H1 (cell line): ENCODE measurements around the gene CPED1. TPM values are rescaled to one million over a fixed set of nuclear protein-coding genes. Genes with fewer than 3 reads are reported as not detected.

Experiments used
- CTCF ChIA-PET: fragments of 300-600 bp; sonication (Branson Sonifier 250); formaldehyde crosslinking; loops from one replicate; lab custom pipeline; 2021; ENCODE audit not compliant: partially characterized antibody; lab: Charles Lee
- POLR2A ChIA-PET: fragments of 300-600 bp; sonication (Branson Sonifier 250); formaldehyde crosslinking; loops from one replicate; lab custom pipeline; 2021; ENCODE audit warnings: inconsistent platforms; ENCODE audit not compliant: partially characterized antibody; lab: Charles Lee
- DNase-seq, 2 experiments: peaks; one replicate each; pipeline versions ENCODE4 v3.0.0 to v3.0.0-alpha.2; 2010 to 2022; ENCODE audit warnings: low spot score in 2 of 2, low read depth in 1 of 2, mixed read lengths in 1 of 2
- FAIRE-seq: peaks from 2 replicates; lab custom pipeline; 2011; peaks lifted over from hg19 to GRCh38; lab: Jason Lieb, UNC
- H2AFZ ChIP-seq: 2 replicates; pipeline ENCODE4 v1.8.1; 2012; ENCODE audit warnings: low read length, inconsistent platforms
- H2AK5ac ChIP-seq: 2 replicates; pipeline ENCODE4 v1.6.1; 2013; ENCODE audit warnings: low read depth, low read length
- H2BK120ac ChIP-seq: replicated peaks from 2 replicates; pipeline ENCODE3; 2013; ENCODE audit warnings: low read depth, low read length, inconsistent platforms
- H2BK12ac ChIP-seq: 2 replicates; pipeline ENCODE4 v1.6.1; 2013; ENCODE audit warnings: low read depth, low read length
- H2BK15ac ChIP-seq: 2 replicates; pipeline ENCODE4 v1.6.1; 2013; ENCODE audit warnings: low read length
- H2BK20ac ChIP-seq: 2 replicates; pipeline ENCODE4 v1.6.1; 2013; ENCODE audit warnings: low read length
- H2BK5ac ChIP-seq: 2 replicates; pipeline ENCODE4 v1.6.1; 2013; ENCODE audit warnings: low read depth, low read length
- H3K14ac ChIP-seq: 2 replicates; pipeline ENCODE4 v1.6.1; 2013; ENCODE audit warnings: inconsistent platforms; ENCODE audit not compliant: insufficient read length
- H3K18ac ChIP-seq: 2 replicates; pipeline ENCODE4 v1.6.1; 2013; ENCODE audit warnings: low read length; ENCODE audit errors: extremely low read depth
- H3K23ac ChIP-seq: 2 replicates; pipeline ENCODE4 v1.6.1; 2013; ENCODE audit warnings: inconsistent platforms; ENCODE audit not compliant: insufficient read length
- H3K23me2 ChIP-seq: 2 replicates; pipeline ENCODE4 v1.6.1; 2013; ENCODE audit warnings: low read depth, low read length
- H3K27ac ChIP-seq: 2 replicates; pipeline ENCODE4 v1.6.1; 2011; ENCODE audit warnings: low read depth, low read length, inconsistent platforms
- H3K27me3 ChIP-seq, 4 experiments: replicated peaks in 1 of 4; 1 replicate in 1 of 4; 2 replicates in 3 of 4; pipeline versions ENCODE4 v1.6.1 to v1.8.1; 2011 to 2013; ENCODE audit warnings: low read length in 3 of 4, mild to moderate bottlenecking in 3 of 4, inconsistent platforms in 2 of 4, mixed read lengths in 2 of 4, moderate library complexity in 1 of 4; ENCODE audit not compliant: control insufficient read depth in 3 of 4, insufficient read depth in 3 of 4; ENCODE audit errors: extremely low read depth in 1 of 4
- H3K36me3 ChIP-seq, 4 experiments: 2 replicates each; pipeline versions ENCODE4 v1.6.1 to v1.8.1; 2011 to 2013; ENCODE audit warnings: mild to moderate bottlenecking in 4 of 4, low read length in 3 of 4, moderate library complexity in 2 of 4, control low read depth in 1 of 4, inconsistent platforms in 1 of 4; ENCODE audit not compliant: insufficient read depth in 4 of 4, control insufficient read depth in 2 of 4
- H3K4ac ChIP-seq: replicated peaks from 2 replicates; pipeline ENCODE3; 2013; ENCODE audit warnings: low read length, low read depth, mixed read lengths, inconsistent platforms; ENCODE audit not compliant: insufficient read length
- H3K4me1 ChIP-seq, 4 experiments: replicated peaks in 1 of 4; 1 replicate in 1 of 4; 2 replicates in 3 of 4; pipeline versions ENCODE4 v1.6.1 to v1.8.1; 2011 to 2013; ENCODE audit warnings: low read length in 3 of 4, inconsistent platforms in 2 of 4, mixed read lengths in 1 of 4; ENCODE audit not compliant: insufficient read depth in 4 of 4, control insufficient read depth in 3 of 4
- H3K4me2 ChIP-seq, 2 experiments: 2 replicates each; pipeline versions ENCODE4 v1.6.1 to v1.8.1; 2011 to 2013; ENCODE audit warnings: low read depth in 2 of 2, low read length in 2 of 2, control low read depth in 1 of 2, inconsistent platforms in 1 of 2, mild to moderate bottlenecking in 1 of 2; ENCODE audit not compliant: insufficient read depth in 1 of 2
- H3K4me3 ChIP-seq, 4 experiments: fragments of 200-600, 300-600 bp in 1 of 4; sonication (generic), shearing (Covaris generic), sonication (Bioruptor Twin) in 1 of 4; 2 replicates each; pipeline versions ENCODE4 v1.5.1 to v1.8.1; 2011 to 2016; ENCODE audit warnings: low read length in 4 of 4, low read depth in 3 of 4, control low read depth in 2 of 4, inconsistent platforms in 2 of 4, mild to moderate bottlenecking in 2 of 4, mixed read lengths in 1 of 4, moderate library complexity in 1 of 4; ENCODE audit not compliant: insufficient read depth in 2 of 4; ENCODE audit errors: extremely low read depth in 1 of 4
- H3K56ac ChIP-seq: replicated peaks from 2 replicates; pipeline ENCODE3; 2013; ENCODE audit warnings: low read depth, mild to moderate bottlenecking, mixed read lengths, low read length, inconsistent platforms; ENCODE audit not compliant: insufficient read length
- H3K79me1 ChIP-seq: 2 replicates; pipeline ENCODE4 v1.6.1; 2013; ENCODE audit warnings: low read depth, low read length, control low read depth
- H3K79me2 ChIP-seq, 2 experiments: 2 replicates each; pipeline versions ENCODE4 v1.6.1 to v1.8.1; 2012 to 2013; ENCODE audit warnings: low read length in 2 of 2, mild to moderate bottlenecking in 2 of 2, inconsistent platforms in 1 of 2; ENCODE audit not compliant: insufficient read depth in 2 of 2, control insufficient read depth in 1 of 2
- H3K9ac ChIP-seq, 4 experiments: replicated peaks in 1 of 4; 1 replicate in 1 of 4; 2 replicates in 3 of 4; pipeline versions ENCODE4 v1.6.1 to v1.8.1; 2011 to 2013; ENCODE audit warnings: low read depth in 3 of 4, low read length in 3 of 4, control low read depth in 2 of 4, mild to moderate bottlenecking in 2 of 4, moderate library complexity in 2 of 4, inconsistent platforms in 1 of 4; ENCODE audit errors: extremely low read depth in 1 of 4
- H3K9me3 ChIP-seq, 2 experiments: 2 replicates each; pipeline versions ENCODE4 v1.6.1 to v1.8.1; 2012 to 2013; ENCODE audit warnings: mild to moderate bottlenecking in 2 of 2, moderate library complexity in 2 of 2, control low read depth in 1 of 2, inconsistent platforms in 1 of 2, low read depth in 1 of 2, low read length in 1 of 2, mixed read lengths in 1 of 2; ENCODE audit not compliant: insufficient read depth in 2 of 2
- H4K20me1 ChIP-seq, 2 experiments: replicated peaks in 1 of 2; 2 replicates each; pipeline versions ENCODE3 to v1.8.1; 2011 to 2013; ENCODE audit warnings: inconsistent platforms in 2 of 2, low read length in 2 of 2, mild to moderate bottlenecking in 1 of 2; ENCODE audit not compliant: insufficient read depth in 2 of 2, control insufficient read depth in 1 of 2
- H4K5ac ChIP-seq: 2 replicates; pipeline ENCODE4 v1.6.1; 2013; ENCODE audit warnings: low read length, low read depth, mixed read lengths, inconsistent platforms; ENCODE audit not compliant: insufficient read length
- H4K8ac ChIP-seq: 2 replicates; pipeline ENCODE4 v1.8.0; 2013; ENCODE audit warnings: mild to moderate bottlenecking, moderate library complexity, low read length, inconsistent platforms; ENCODE audit not compliant: insufficient read depth; ENCODE audit errors: extremely low read depth
- H4K91ac ChIP-seq: replicated peaks from 2 replicates; pipeline ENCODE3; 2013; ENCODE audit warnings: low read length, mixed read lengths, inconsistent platforms; ENCODE audit not compliant: insufficient read length
- ASH2L ChIP-seq: fragments of 200-600, 300-600 bp; sonication (generic); IDR thresholded peaks from one replicate; pipeline ENCODE4 v1.7.1; 2017; ENCODE audit warnings: low read length
- BRCA1 ChIP-seq: IDR thresholded peaks from 2 replicates; pipeline ENCODE4 v1.6.1; 2012; ENCODE audit warnings: low read depth, low read length, improper control_type of control experiment
- CBX5 ChIP-seq: fragments of 300-800, 300-1000 bp; sonication (generic); IDR thresholded peaks from 2 replicates; pipeline ENCODE4 v1.7.1; 2016; ENCODE audit warnings: antibody characterized with exemption, low read length, low read depth
- CREB1 ChIP-seq: IDR thresholded peaks from 2 replicates; pipeline ENCODE4 v1.6.1; 2012; ENCODE audit warnings: inconsistent platforms
- EP300 ChIP-seq, 2 experiments: IDR thresholded peaks; 1 replicate in 1 of 2; 2 replicates in 1 of 2; pipeline ENCODE4 v1.6.1; 2011 to 2012; ENCODE audit warnings: low read depth in 2 of 2, low read length in 2 of 2, mild to moderate bottlenecking in 2 of 2, borderline replicate concordance in 1 of 2, inconsistent platforms in 1 of 2, moderate library complexity in 1 of 2
- FOSL1 ChIP-seq: IDR thresholded peaks from 2 replicates; pipeline ENCODE4 v1.6.1; 2011; ENCODE audit warnings: mild to moderate bottlenecking, low read depth, low read length, moderate library complexity; ENCODE audit not compliant: insufficient read depth
- HDAC2 ChIP-seq, 2 experiments: fragments of 300-600 bp in 1 of 2; sonication (generic) in 1 of 2; IDR thresholded peaks; 2 replicates each; pipeline ENCODE4 v1.6.1; 2011 to 2012; ENCODE audit warnings: low read depth in 2 of 2, low read length in 2 of 2, mild to moderate bottlenecking in 2 of 2, moderate library complexity in 2 of 2, borderline replicate concordance in 1 of 2, inconsistent platforms in 1 of 2
- JUN ChIP-seq: IDR thresholded peaks from 2 replicates; pipeline ENCODE4 v1.6.1; 2011; ENCODE audit warnings: low read depth, mild to moderate bottlenecking, improper control_type of control experiment, low read length
- RNF2 ChIP-seq: fragments of 200-900, 300-1000 bp; sonication (generic); IDR thresholded peaks from 2 replicates; pipeline ENCODE4 v1.7.1; 2016; ENCODE audit warnings: borderline replicate concordance, low read depth, mild to moderate bottlenecking, antibody characterized with exemption, low read length; ENCODE audit not compliant: poor library complexity, severe bottlenecking; ENCODE audit errors: missing control alignments
- SAP30 ChIP-seq: fragments of 300-600 bp; sonication (generic); IDR thresholded peaks from 2 replicates; pipeline ENCODE4 v1.7.1; 2012; ENCODE audit warnings: low read length, moderate library complexity, mild to moderate bottlenecking, inconsistent platforms; ENCODE audit not compliant: insufficient read depth, insufficient replicate concordance
- SP4 ChIP-seq: IDR thresholded peaks from 2 replicates; pipeline ENCODE4 v1.6.1; 2012; ENCODE audit warnings: low read length, inconsistent platforms
- TAF1 ChIP-seq: IDR thresholded peaks from 2 replicates; pipeline ENCODE4 v1.6.1; 2011; ENCODE audit warnings: mild to moderate bottlenecking, low read depth, low read length
- TEAD4 ChIP-seq: IDR thresholded peaks from 2 replicates; pipeline ENCODE4 v1.6.1; 2012; ENCODE audit warnings: low read depth, low read length, inconsistent platforms, mixed read lengths
- WGBS, 2 experiments: shearing (Covaris generic) in 1 of 2; methylation state at CpG; one replicate each; pipeline versions ENCODE4 v1.1.6 to v1.1.7; 2013 to 2015; ENCODE audit warnings: low lambda C conversion rate in 2 of 2, mixed read lengths in 2 of 2, inconsistent platforms in 1 of 2, low coverage in 1 of 2, missing lambda C conversion rate in 1 of 2; ENCODE audit not compliant: insufficient replicate concordance in 2 of 2, insufficient coverage in 1 of 2, insufficient read length in 1 of 2; ENCODE audit errors: extremely low coverage in 1 of 2, missing lambda C conversion rate in 1 of 2; 5-methylcytosine and 5-hydroxymethylcytosine counted together
- polyA plus RNA-seq, 7 experiments: library from polyadenylated mRNA; depleted of rRNA in 3 of 7; stranded (reverse) in 5 of 7; unstranded in 2 of 7; fragments of >200 nt in 5 of 7; fragments of 200-250 nt in 2 of 7; gene quantifications; 1 replicate in 5 of 7; 2 replicates in 1 of 7; 4 replicates in 1 of 7; pipeline versions ENCODE4 v1.2.1 to v1.2.3, GENCODE V29; 2011 to 2013; ENCODE audit warnings: missing spikeins in 2 of 7, mixed read lengths in 2 of 7
- total RNA-seq: library from RNA; stranded (reverse); fragmentation: NEBNext Ultra II Directional; extraction: Animal tissue kit (Norgen Biotek cat#: 25700); gene quantifications from 2 replicates; pipeline ENCODE4 v1.2.1, GENCODE V29; 2021

The CPED1 gene
- total and polyA plus RNA-seq, 2 of the 8 experiments (the other 6 are each of a cell fraction or from before 2014, with no cell fraction given): 0.08 to 0.39 TPM

GRCh38 chr7:121262969-121263368 lies 274.5 kb downstream of the CPED1 start:
- POLR2A ChIA-PET: no interaction called here
- DNase-seq (no peak), FAIRE-seq (no peak)
- Histone ChIP-seq H3K18ac (no peak overlapping the region), H4K91ac (no peak overlapping the region), H3K27ac (no peak overlapping the region), H3K4ac (no peak overlapping the region), H3K4me3 (no peak overlapping the region), H3K9me3 (no peaks in the 10 kb centered on the region), H3K36me3 (no peaks in the 10 kb centered on the region), H2BK15ac (no peak overlapping the region), H2AK5ac (no peak overlapping the region), H2AFZ (no peak overlapping the region), H3K79me1 (no peaks in the 10 kb centered on the region), H2BK20ac (no peak overlapping the region), H4K20me1 (no peaks in the 10 kb centered on the region), H3K9ac (no peak overlapping the region), H3K23me2 (no peaks in the 10 kb centered on the region), H3K4me1 (peaks cover 0 to 4% (median 3%) of the 10 kb centered on the region in 4 experiments; a peak in 3 of 7 replicates), H3K56ac (no peak overlapping the region), H2BK5ac (no peak overlapping the region), H3K4me2 (no peak overlapping the region), H3K79me2 (no peaks in the 10 kb centered on the region), H3K27me3 (no peaks in the 10 kb centered on the region), H3K23ac (no peak overlapping the region), H2BK120ac (no peak overlapping the region), H2BK12ac (no peak overlapping the region), H4K5ac (no peak overlapping the region), H3K14ac (no peak overlapping the region), H4K8ac (no peak overlapping the region)
- TF ChIP-seq SAP30: no peak
- no peak for TF ChIP-seq FOSL1
- no peak for TF ChIP-seq ASH2L
- TF ChIP-seq SP4: no peak
- TF ChIP-seq EP300 (IDR thresholded peaks at IDR 0.05; ENCODE audit: borderline replicate concordance in 1 of 2, low read depth in 2 of 2, low read length in 2 of 2): no peak
- TF ChIP-seq CREB1: no peak
- no peak for TF ChIP-seq TAF1
- TF ChIP-seq BRCA1: no peak
- no peak for TF ChIP-seq CBX5
- no peak for TF ChIP-seq JUN
- TF ChIP-seq HDAC2 (IDR thresholded peaks at IDR 0.05; ENCODE audit: borderline replicate concordance in 1 of 2, low read depth in 2 of 2, low read length in 2 of 2): no peak
- no peak for TF ChIP-seq RNF2
- no peak for TF ChIP-seq TEAD4
- CTCF ChIA-PET: no interaction called here
- 65% methylated on average over 1 of the region's 1 CpG; no CpG with 5 or more reads in 1 of the 2 experiments for WGBS, 2 experiments
